HUES6 (cell line): ENCODE results near the gene GTF2F2.
"Not testable (repeated sequence)": the region's sequence is repeated elsewhere in the genome, so short reads cannot be mapped to it uniquely, and the experiment has no call there.

Experiments
- H3K27ac ChIP-seq: 2 replicates; pipeline ENCODE4 v1.7.0; 2013; ENCODE audit warnings: low read depth, mild to moderate bottlenecking, low read length, inconsistent platforms
- H3K27me3 ChIP-seq: 2 replicates; pipeline ENCODE4 v1.6.1; 2013; ENCODE audit warnings: low read length; ENCODE audit not compliant: control insufficient read depth, insufficient read depth
- H3K36me3 ChIP-seq: 2 replicates; pipeline ENCODE4 v1.6.1; 2013; ENCODE audit warnings: low read length; ENCODE audit not compliant: control insufficient read depth, insufficient read depth
- H3K4me1 ChIP-seq: 2 replicates; pipeline ENCODE4 v1.6.1; 2013; ENCODE audit warnings: low read length; ENCODE audit not compliant: control insufficient read depth, insufficient read depth
- H3K4me3 ChIP-seq: 2 replicates; pipeline ENCODE4 v1.5.1; 2013; ENCODE audit warnings: low read depth, low read length
- H3K9ac ChIP-seq: one replicate; pipeline ENCODE4 v1.6.1; 2013; ENCODE audit warnings: mild to moderate bottlenecking, low read length
- H3K9me3 ChIP-seq: 2 replicates; pipeline ENCODE4 v1.6.1; 2013; ENCODE audit warnings: low read depth, low read length; ENCODE audit not compliant: control insufficient read depth, insufficient read depth

The GTF2F2 gene

DNA sequence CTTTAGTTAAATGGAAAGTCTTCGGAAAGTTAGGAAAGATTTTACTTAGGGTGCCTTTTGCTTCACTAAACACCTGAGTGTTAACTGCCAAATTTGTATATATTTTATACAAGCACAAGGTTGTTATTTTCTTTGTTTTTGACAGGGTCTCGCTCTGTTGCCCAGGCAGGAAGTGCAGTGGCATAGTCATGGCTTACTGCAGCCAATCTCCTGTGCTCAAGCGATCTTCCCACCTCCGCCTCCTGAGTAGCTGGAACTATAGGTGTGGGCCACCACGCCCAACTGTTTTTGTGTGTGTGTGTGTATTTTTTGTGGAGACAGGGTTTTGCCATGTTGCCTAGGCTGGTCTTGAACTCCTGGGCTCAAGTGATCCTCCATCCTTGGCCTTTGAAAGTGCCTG is 64.4 kb downstream of the GTF2F2 start:
- Histone ChIP-seq H3K4me3 (no peak overlapping the region), H3K9ac (no peak overlapping the region), H3K27ac (no peak overlapping the region), H3K4me1 (no peaks in the 10 kb centered on the region), H3K36me3 (peaks cover 7% of the 10 kb centered on the region; the same call in 1 of the 2 replicates), H3K27me3 (no peaks in the 10 kb centered on the region), H3K9me3 (no peaks in the 10 kb centered on the region)

DNA sequence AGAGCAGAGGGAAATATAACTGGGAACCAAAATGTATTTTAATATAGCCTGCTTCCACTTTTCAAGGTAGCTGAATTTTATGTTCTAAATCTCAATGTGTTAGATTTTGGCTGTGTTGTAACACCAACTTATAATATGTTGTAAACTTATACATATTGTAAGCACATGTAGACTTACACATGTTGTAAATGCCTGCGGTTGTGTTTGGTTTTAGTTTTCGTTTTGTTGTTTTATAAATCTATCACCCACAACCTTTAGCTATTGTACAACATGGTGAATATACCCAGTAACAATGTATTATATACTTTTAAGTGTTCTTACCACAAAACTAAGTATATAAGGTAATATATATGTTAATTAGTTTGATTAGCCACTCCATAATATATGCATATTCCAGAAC is 65.0 kb downstream of the GTF2F2 start:
- no peaks in the 10 kb centered on the region for H3K4me1 ChIP-seq
- H3K9ac ChIP-seq, result no peak overlapping the region
- H3K9me3 ChIP-seq, result no peaks in the 10 kb centered on the region
- no peaks in the 10 kb centered on the region for H3K27me3 ChIP-seq
- H3K36me3 ChIP-seq, result peaks cover 7% of the 10 kb centered on the region; the same call in 1 of the 2 replicates
- no peak overlapping the region for H3K4me3 ChIP-seq
- no peak overlapping the region for H3K27ac ChIP-seq

DNA sequence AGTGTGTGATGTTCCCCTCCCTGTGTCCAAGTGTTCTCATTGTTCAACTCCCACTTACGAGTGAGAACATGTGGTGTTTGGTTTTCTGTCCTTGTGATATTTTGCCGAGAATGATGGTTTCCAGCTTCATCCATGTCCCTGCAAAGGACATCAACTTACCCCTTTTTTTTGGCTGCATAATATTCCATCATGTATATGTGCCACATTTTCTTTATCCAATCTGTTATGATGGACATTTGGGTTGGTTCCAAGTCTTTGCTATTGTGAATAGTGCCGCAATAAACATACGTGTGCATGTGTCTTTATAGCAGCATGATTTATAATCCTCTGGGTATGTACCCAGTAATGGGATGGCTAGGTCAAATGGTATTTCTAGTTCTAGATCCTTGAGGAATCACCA is 68.8 kb downstream of the GTF2F2 start:
- not testable (repeated sequence) for H3K36me3 ChIP-seq, H3K4me3 ChIP-seq, H3K9me3 ChIP-seq, H3K9ac ChIP-seq, H3K27me3 ChIP-seq, H3K4me1 ChIP-seq, H3K27ac ChIP-seq

DNA sequence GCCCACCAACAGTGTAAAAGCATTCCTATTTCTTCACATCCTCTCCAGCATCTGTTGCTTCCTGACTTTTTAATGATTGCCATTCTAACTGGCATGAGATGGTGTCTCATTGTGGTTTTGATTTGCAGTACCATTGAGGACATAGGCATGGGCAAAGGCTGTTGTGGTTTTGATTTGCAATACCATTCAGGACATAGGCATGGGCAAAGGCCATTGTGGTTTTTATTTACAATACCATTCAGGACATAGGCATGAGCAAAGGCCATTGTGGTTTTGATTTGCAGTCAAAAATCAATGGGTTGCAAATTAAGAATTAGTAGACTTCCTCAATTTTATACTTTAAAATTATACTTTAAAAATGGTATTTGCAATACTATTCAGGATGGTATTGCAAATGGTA is 69.2 kb downstream of the GTF2F2 start:
- not testable (repeated sequence) for H3K9me3 ChIP-seq, H3K4me3 ChIP-seq, H3K27ac ChIP-seq, H3K36me3 ChIP-seq, H3K27me3 ChIP-seq, H3K9ac ChIP-seq, H3K4me1 ChIP-seq

DNA sequence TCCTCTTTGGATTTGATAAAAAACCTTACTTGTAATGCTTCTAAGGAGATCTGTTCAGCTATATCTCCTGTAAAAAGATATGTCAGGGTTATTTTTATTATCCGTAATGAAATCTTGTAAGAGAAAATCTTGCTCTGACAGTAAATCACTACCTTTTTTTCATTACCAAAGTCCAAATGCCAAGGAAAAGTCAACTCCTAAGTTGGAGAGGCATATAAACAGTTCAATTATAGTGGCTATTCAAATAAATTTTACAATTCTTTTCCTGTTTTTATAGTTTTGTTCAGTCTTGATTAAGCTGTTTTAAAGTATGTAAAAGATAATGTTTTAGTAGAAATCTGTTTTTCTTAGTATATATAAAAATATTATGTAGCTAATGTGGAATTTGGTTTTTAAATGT is 71.6 kb downstream of the GTF2F2 start:
- H3K9me3 ChIP-seq, result no peaks in the 10 kb centered on the region
- H3K4me3 ChIP-seq, result no peak overlapping the region
- H3K4me1 ChIP-seq, result peaks cover 4% of the 10 kb centered on the region
- H3K9ac ChIP-seq, result no peak overlapping the region
- H3K27ac ChIP-seq, result no peak overlapping the region
- no peaks in the 10 kb centered on the region for H3K27me3 ChIP-seq
- no peaks in the 10 kb centered on the region for H3K36me3 ChIP-seq

DNA sequence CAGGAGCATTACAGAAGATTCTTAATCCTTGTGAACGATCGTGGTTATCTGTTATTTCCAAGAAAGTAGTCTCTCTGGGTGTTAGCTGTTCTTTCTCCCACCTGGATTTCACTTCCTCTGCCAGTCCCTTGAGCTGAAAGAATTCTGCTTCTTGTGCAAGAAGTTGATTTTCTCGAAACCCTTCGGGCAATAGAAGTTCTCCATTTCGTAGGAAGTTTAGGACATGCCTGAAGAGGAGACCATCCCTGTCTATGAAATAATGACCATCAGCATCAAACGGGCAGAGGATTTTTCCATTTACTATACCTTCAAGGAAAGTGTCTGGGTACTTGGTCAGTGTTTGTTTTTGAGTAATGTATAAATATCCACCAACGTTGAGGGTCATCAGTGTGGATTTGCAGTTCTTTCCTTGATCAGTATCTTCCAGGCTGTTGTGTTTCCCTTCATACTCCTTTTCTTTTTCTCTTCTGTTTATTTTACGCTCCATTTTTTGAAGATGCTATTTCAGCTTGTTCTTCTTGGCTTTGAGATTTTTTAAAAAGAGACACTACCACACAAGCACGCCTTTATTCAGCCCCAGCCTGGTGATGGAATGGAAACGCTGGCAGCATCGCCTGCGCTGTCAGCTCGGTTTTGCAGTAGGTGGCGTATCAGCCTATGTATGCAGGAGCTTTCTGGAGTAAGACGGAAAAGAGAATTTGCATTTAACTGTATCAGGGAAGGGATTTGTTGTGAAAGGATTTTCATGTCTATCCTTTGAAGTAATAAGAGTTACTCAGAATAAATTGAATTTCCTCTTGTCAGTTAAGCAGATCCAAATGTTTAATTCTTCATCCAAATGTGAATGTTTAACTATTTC is 74.0 kb downstream of the GTF2F2 start:
- H3K4me1 ChIP-seq, result peaks cover 4% of the 10 kb centered on the region
- H3K4me3 ChIP-seq, result no peak overlapping the region
- H3K27me3 ChIP-seq, result no peaks in the 10 kb centered on the region
- no peaks in the 10 kb centered on the region for H3K36me3 ChIP-seq
- H3K27ac ChIP-seq, result no peak overlapping the region
- no peaks in the 10 kb centered on the region for H3K9me3 ChIP-seq
- H3K9ac ChIP-seq, result no peak overlapping the region

DNA sequence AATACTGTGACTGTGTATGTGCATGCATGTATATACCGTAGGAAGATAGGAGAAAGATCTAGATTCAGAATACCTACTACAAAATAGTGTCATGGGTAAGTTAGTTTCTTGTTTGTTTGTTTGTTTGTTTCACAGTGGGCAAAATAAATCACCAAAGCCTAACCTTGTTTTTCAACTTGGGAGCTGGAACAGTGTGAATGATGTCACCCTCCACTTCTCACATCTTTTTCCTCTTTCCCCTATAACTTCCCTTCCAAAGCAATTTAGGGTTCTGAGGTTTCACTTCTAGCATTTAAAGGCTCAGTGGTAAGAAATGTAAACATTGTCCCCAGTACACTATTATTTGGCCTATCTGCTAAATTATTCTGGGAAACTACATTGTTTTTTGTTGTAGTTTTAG is 75.1 kb downstream of the GTF2F2 start:
- no peak overlapping the region for H3K9ac ChIP-seq
- no peak overlapping the region for H3K27ac ChIP-seq
- H3K36me3 ChIP-seq, result no peaks in the 10 kb centered on the region
- H3K4me1 ChIP-seq, result peaks cover 4% of the 10 kb centered on the region
- H3K27me3 ChIP-seq, result no peaks in the 10 kb centered on the region
- no peaks in the 10 kb centered on the region for H3K9me3 ChIP-seq
- H3K4me3 ChIP-seq, result no peak overlapping the region

DNA sequence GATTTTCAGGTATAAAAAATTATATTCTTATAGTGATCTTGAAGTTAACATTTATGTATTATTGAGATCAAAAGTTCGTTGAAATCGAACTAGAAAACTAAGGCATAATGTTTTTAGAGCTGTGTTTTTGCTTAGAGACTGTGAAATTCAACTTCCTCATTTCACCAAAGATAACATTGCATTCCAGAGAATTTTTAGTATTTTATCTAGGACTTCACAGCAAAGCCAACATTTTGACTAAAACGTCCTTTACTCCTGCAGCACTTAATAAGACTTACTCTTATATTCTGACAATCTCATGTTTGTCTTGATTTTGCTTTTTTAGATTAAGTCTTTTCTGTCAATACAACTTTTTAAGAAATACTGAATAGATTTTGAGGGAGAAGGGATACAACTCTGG is 75.8 kb downstream of the GTF2F2 start:
- H3K4me1 ChIP-seq, result peaks cover 4% of the 10 kb centered on the region
- H3K9me3 ChIP-seq, result no peaks in the 10 kb centered on the region
- no peaks in the 10 kb centered on the region for H3K27me3 ChIP-seq
- no peak overlapping the region for H3K27ac ChIP-seq
- H3K9ac ChIP-seq, result no peak overlapping the region
- H3K4me3 ChIP-seq, result no peak overlapping the region
- H3K36me3 ChIP-seq, result no peaks in the 10 kb centered on the region

DNA sequence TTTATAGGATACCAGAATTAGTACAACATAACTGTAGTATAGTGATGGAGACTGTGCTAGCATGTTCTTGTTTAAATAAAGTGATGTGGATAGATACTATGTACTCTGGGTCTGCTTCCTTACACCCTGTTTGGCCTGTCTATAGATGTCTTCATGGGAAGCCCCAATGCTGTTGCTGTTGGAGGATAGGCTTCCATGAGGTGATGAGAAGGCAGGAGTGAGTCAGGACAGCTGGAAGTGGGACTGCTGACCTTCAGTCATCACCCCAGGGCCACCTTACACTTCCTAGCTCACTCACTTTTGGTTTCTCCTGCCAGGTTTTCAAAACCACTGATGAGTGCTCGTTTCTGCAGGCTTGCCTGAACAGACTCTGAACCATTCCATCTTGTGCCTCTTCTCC is 76.3 kb downstream of the GTF2F2 start:
- H3K27ac ChIP-seq, result no peak overlapping the region

DNA sequence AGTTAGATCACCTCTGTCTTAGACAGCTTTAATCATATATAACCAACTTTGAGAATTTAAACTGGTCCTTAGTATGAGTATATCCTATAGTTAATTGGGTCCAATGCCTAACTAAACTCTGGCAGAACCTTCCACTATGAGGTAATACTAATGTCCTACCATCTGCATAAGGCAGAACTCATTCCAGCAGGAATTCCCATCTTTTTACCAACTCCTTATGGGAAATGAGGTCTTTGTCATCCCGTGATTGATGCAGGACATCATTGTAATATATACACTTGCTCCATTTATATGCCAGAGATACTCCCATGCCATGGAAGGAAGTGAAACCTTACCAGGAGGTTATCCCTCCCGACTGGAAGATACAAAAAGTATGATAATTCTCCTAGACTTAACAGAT is 77.7 kb downstream of the GTF2F2 start:
- Histone ChIP-seq H3K9me3 (no peaks in the 10 kb centered on the region), H3K27me3 (no peaks in the 10 kb centered on the region), H3K27ac (no peak overlapping the region), H3K4me3 (no peak overlapping the region), H3K9ac (no peak overlapping the region), H3K36me3 (no peaks in the 10 kb centered on the region), H3K4me1 (peaks cover 4% of the 10 kb centered on the region)

More for the DNA sequence above, 76.3 kb downstream of the GTF2F2 start:
- Histone ChIP-seq H3K27me3 (no peaks in the 10 kb centered on the region), H3K9ac (no peak overlapping the region), H3K4me1 (peaks cover 4% of the 10 kb centered on the region), H3K9me3 (no peaks in the 10 kb centered on the region), H3K36me3 (no peaks in the 10 kb centered on the region), H3K4me3 (no peak overlapping the region)

DNA sequence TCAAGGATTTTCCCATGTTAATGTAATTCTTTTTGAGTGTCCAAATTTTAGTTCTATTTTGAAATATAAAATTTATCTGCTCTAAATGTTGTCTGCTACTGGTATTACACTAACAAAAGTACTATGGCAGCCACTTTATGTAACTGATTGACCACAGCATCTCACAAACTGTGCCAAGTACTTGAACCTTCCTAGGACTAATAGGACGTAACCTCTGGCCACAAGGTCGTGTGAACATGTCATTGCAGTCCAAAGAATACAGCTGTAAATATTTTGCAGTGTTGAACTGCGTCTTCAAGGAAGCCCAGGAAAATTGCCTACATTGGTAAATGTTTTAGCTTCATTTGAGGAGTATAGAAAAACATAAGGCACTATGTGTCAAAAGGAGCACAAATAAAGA is 78.6 kb downstream of the GTF2F2 start:
- Histone ChIP-seq H3K9ac (no peak overlapping the region), H3K36me3 (no peaks in the 10 kb centered on the region), H3K9me3 (no peaks in the 10 kb centered on the region), H3K4me1 (peaks cover 4% of the 10 kb centered on the region), H3K27ac (no peak overlapping the region), H3K27me3 (no peaks in the 10 kb centered on the region), H3K4me3 (no peak overlapping the region)
